ENCODE data around the gene PHYHIPL.

GRCh38 chr10:59289853-59290252 is 113.4 kb downstream of the PHYHIPL start:
- no peak for TF ChIP-seq EZH2 (optimal IDR thresholded peaks at IDR 0.05; ENCODE audit: low read depth, low read length)
- no peak for TF ChIP-seq CTCF (IDR thresholded peaks at IDR 0.05; ENCODE audit: low read length)

Measured in MM.1S (cell line).